DOHH2 (cell line): ENCODE data around the gene ATF7IP.

Experiments used
- CTCF ChIP-seq: fragments of 200-600 bp; sonication (generic); IDR thresholded peaks from one replicate; pipeline ENCODE4 v1.5.1; 2014; ENCODE audit warnings: antibody characterized with exemption, mild to moderate bottlenecking, low read depth, low read length; ENCODE audit not compliant: poor library complexity, severe bottlenecking
- EZH2phosphoT487 ChIP-seq: fragments of 200-600 bp; sonication (generic); IDR thresholded peaks from 2 replicates; pipeline ENCODE4 v1.6.1; 2017; ENCODE audit warnings: borderline replicate concordance, mild to moderate bottlenecking, antibody characterized with exemption, low read length, moderate library complexity, mixed read lengths

- TF ChIP-seq CTCF (no peak), EZH2phosphoT487 (no peak)
These were observed 129.8 kb downstream of the ATF7IP start for GRCh38 chr12:14495326-14495725.
